Mesenchymal stem cell (in vitro differentiated cells and primary cell): ENCODE data around the gene TEAD1.

Experiments
- DNase-seq: peaks from one replicate; pipeline ENCODE4 v3.0.0-alpha.2; 2013
- H2AFZ ChIP-seq: one replicate; pipeline ENCODE4 v1.6.1; 2013; ENCODE audit warnings: low read depth, mild to moderate bottlenecking, control low read depth, inconsistent platforms, low read length, moderate library complexity
- H2AK5ac ChIP-seq: 2 replicates; pipeline ENCODE4 v1.6.1; 2013; ENCODE audit warnings: low read length, moderate library complexity, mild to moderate bottlenecking, inconsistent platforms; ENCODE audit not compliant: severe bottlenecking
- H2BK120ac ChIP-seq: one replicate; pipeline ENCODE4 v1.6.1; 2013; ENCODE audit warnings: low read depth, mild to moderate bottlenecking, inconsistent platforms, low read length, moderate library complexity
- H2BK12ac ChIP-seq, 2 experiments: one replicate each; pipeline ENCODE4 v1.6.1; 2013; ENCODE audit warnings: inconsistent platforms in 2 of 2, low read length in 2 of 2, mild to moderate bottlenecking in 2 of 2, moderate library complexity in 2 of 2, control low read depth in 1 of 2
- H2BK15ac ChIP-seq: one replicate; pipeline ENCODE4 v1.6.1; 2013; ENCODE audit warnings: mild to moderate bottlenecking, low read depth, inconsistent platforms; ENCODE audit not compliant: poor library complexity, severe bottlenecking
- H2BK5ac ChIP-seq: 2 replicates; pipeline ENCODE4 v1.6.1; 2013; ENCODE audit warnings: low read depth, mild to moderate bottlenecking, low read length, control low read depth, inconsistent platforms; ENCODE audit not compliant: poor library complexity, severe bottlenecking
- H3K14ac ChIP-seq, 2 experiments: one replicate each; pipeline ENCODE4 v1.6.1; 2013; ENCODE audit warnings: inconsistent platforms in 2 of 2, low read length in 2 of 2, control low read depth in 1 of 2, mild to moderate bottlenecking in 1 of 2, moderate library complexity in 1 of 2
- H3K18ac ChIP-seq, 2 experiments: one replicate each; pipeline ENCODE4 v1.6.1; 2013; ENCODE audit warnings: inconsistent platforms in 2 of 2, low read length in 2 of 2, control low read depth in 1 of 2, low read depth in 1 of 2, mild to moderate bottlenecking in 1 of 2
- H3K23ac ChIP-seq, 2 experiments: one replicate each; pipeline ENCODE4 v1.6.1; 2013; ENCODE audit warnings: inconsistent platforms in 2 of 2, low read length in 2 of 2, mild to moderate bottlenecking in 2 of 2, moderate library complexity in 2 of 2, control low read depth in 1 of 2
- H3K27ac ChIP-seq: 2 replicates; pipeline ENCODE4 v1.5.1; 2013; ENCODE audit warnings: mild to moderate bottlenecking, moderate library complexity, low read length, control low read depth, inconsistent platforms; ENCODE audit not compliant: poor library complexity, severe bottlenecking
- H3K27me3 ChIP-seq, 2 experiments: 2 replicates each; pipeline versions ENCODE4 v1.6.1 to v1.7.0; 2013; ENCODE audit warnings: low read length in 2 of 2, mild to moderate bottlenecking in 2 of 2, moderate library complexity in 2 of 2, control low read depth in 1 of 2, inconsistent platforms in 1 of 2; ENCODE audit not compliant: control insufficient read depth in 1 of 2, insufficient read depth in 1 of 2
- H3K36me3 ChIP-seq, 2 experiments: 2 replicates each; pipeline versions ENCODE4 v1.6.1 to v1.7.0; 2013; ENCODE audit warnings: low read length in 2 of 2, control low read depth in 1 of 2, inconsistent platforms in 1 of 2, low read depth in 1 of 2, mild to moderate bottlenecking in 1 of 2; ENCODE audit not compliant: insufficient read depth in 2 of 2, control insufficient read depth in 1 of 2
- H3K4ac ChIP-seq, 2 experiments: one replicate each; pipeline ENCODE4 v1.6.1; 2013; ENCODE audit warnings: inconsistent platforms in 2 of 2, low read length in 2 of 2, mild to moderate bottlenecking in 2 of 2, moderate library complexity in 2 of 2, control low read depth in 1 of 2, low read depth in 1 of 2
- H3K4me1 ChIP-seq: 2 replicates; pipeline ENCODE4 v1.6.1; 2013; ENCODE audit warnings: low read depth, low read length, control low read depth; ENCODE audit not compliant: control insufficient read depth, insufficient read depth
- H3K4me2 ChIP-seq: 2 replicates; pipeline ENCODE4 v1.6.1; 2013; ENCODE audit warnings: low read length, mild to moderate bottlenecking, inconsistent platforms; ENCODE audit not compliant: poor library complexity, severe bottlenecking
- H3K4me3 ChIP-seq, 2 experiments: 2 replicates each; pipeline versions ENCODE4 v1.5.1 to v1.7.0; 2013; ENCODE audit warnings: low read length in 2 of 2, mild to moderate bottlenecking in 2 of 2, control low read depth in 1 of 2, low read depth in 1 of 2; ENCODE audit not compliant: insufficient read depth in 1 of 2
- H3K79me1 ChIP-seq: replicated peaks from 2 replicates; pipeline ENCODE4 v1.6.1; 2013; ENCODE audit warnings: mild to moderate bottlenecking, control low read depth, low read length, inconsistent platforms; ENCODE audit not compliant: poor library complexity, severe bottlenecking
- H3K9ac ChIP-seq: 2 replicates; pipeline ENCODE4 v1.7.0; 2013; ENCODE audit warnings: mild to moderate bottlenecking, low read length, moderate library complexity
- H3K9me3 ChIP-seq: 2 replicates; pipeline ENCODE4 v1.7.0; 2013; ENCODE audit warnings: mild to moderate bottlenecking, low read length; ENCODE audit not compliant: control insufficient read depth
- H4K8ac ChIP-seq: one replicate; pipeline ENCODE4 v1.6.1; 2013; ENCODE audit warnings: inconsistent platforms, mild to moderate bottlenecking, low read length, moderate library complexity
- H4K91ac ChIP-seq: one replicate; pipeline ENCODE4 v1.6.1; 2013; ENCODE audit warnings: mild to moderate bottlenecking, low read length, inconsistent platforms
- WGBS: methylation state at CpG from one replicate; pipeline ENCODE4 v1.1.7; 2013; ENCODE audit warnings: mixed read lengths; 5-methylcytosine and 5-hydroxymethylcytosine counted together

TEAD1 gene

DNA sequence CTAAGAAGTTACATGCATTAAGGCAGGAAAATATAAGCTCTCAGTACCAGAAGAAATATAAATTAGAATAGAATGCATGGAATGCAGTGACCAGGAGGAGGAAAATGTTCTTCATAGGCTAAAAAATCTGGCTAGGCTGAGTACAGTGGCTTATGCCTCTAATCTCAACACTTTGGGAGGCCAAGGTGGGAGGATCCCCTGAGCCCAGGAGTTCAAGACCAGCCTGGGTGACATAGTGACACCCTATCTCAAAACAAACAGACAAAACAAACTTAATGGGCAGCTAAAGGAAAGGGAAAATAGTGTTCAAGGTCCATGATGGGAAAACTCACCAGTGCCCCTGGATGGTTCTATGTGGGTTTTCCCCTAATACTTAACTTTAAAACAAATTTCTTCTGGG lies 256.6 kb downstream of the TEAD1 start:
- Histone ChIP-seq H3K27ac (no peak overlapping the region), H4K91ac (no peak overlapping the region), H2AK5ac (no peak overlapping the region), H4K8ac (no peak overlapping the region), H3K9me3 (no peaks in the 10 kb centered on the region), H3K23ac (no peak overlapping the region), H3K79me1 (peaks cover 11% of the 10 kb centered on the region), H2BK120ac (no peak overlapping the region), H3K4me3 (no peak overlapping the region), H3K4me2 (no peak overlapping the region), H2BK5ac (no peak overlapping the region), H3K27me3 (no peaks in the 10 kb centered on the region), H2AFZ (no peak overlapping the region), H3K4me1 (no peaks in the 10 kb centered on the region), H3K14ac (no peak overlapping the region), H3K9ac (no peak overlapping the region), H3K4ac (no peak overlapping the region), H3K18ac (no peak overlapping the region), H2BK15ac (no peak overlapping the region), H2BK12ac (no peak overlapping the region), H3K36me3 (peaks cover 8 to 64% of the 10 kb centered on the region in 2 experiments)
- DNase-seq: no peak

DNA sequence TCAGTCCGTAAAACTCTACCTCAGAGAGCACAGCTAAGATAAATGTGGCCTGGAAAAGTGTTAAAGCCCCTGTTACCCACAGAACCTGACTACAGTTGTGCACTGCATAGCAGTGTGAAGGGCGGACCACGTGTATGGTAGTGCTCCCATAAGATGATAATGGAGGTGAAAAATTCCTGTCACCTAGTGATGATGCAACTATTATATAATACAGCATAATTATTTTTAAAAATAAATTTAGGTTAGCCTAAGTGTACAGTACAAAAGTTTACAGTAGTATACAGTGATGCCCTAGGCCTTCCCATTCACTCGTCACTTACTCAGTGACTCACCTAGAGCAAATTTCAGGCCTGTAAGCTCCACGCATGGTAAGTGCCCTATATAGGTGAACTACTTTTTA lies 258.3 kb downstream of the TEAD1 start:
- Histone ChIP-seq H2BK15ac (no peak overlapping the region), H3K27me3 (no peaks in the 10 kb centered on the region), H2AFZ (no peak overlapping the region), H3K4me3 (no peak overlapping the region), H3K79me1 (peaks cover 8% of the 10 kb centered on the region), H4K91ac (no peak overlapping the region), H2BK12ac (no peak overlapping the region), H3K36me3 (peaks cover 8 to 67% of the 10 kb centered on the region in 2 experiments), H3K18ac (no peak overlapping the region), H3K9ac (no peak overlapping the region), H3K27ac (no peak overlapping the region), H2AK5ac (no peak overlapping the region), H3K4me2 (no peak overlapping the region), H4K8ac (no peak overlapping the region), H3K4ac (no peak overlapping the region), H2BK120ac (no peak overlapping the region), H3K23ac (no peak overlapping the region), H3K9me3 (no peaks in the 10 kb centered on the region), H3K14ac (no peak overlapping the region), H3K4me1 (no peaks in the 10 kb centered on the region), H2BK5ac (no peak overlapping the region)
- 100% methylated on average over 1 of the region's 5 CpGs for WGBS
- no peak for DNase-seq

DNA sequence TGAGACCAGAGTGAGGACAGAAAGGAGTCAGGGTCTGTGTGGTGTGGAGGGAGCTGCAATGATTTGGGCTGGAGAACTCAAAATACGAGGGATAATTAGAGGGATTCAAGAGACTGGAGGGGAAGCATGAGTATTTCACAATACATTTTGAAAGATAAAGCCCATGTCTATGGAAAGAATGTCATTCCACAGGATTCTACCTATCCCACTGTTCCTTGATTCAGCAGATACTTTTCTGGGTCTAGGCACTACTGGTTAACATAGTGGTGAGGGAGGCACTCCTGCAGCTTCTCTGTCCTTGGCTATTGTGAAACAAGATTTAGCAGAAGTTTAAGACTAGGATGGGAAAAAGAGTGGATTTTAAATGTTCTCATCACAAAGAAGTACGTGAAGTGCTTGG lies 262.0 kb downstream of the TEAD1 start:
- Histone ChIP-seq H3K27ac (no peak overlapping the region), H2AFZ (no peak overlapping the region), H3K4me1 (no peaks in the 10 kb centered on the region), H3K23ac (no peak overlapping the region), H2BK12ac (no peak overlapping the region), H2BK5ac (no peak overlapping the region), H3K4me3 (no peak overlapping the region), H3K79me1 (peaks cover 6% of the 10 kb centered on the region), H2AK5ac (no peak overlapping the region), H2BK15ac (no peak overlapping the region), H3K36me3 (peaks cover 22 to 90% of the 10 kb centered on the region in 2 experiments), H3K9me3 (no peaks in the 10 kb centered on the region), H3K9ac (no peak overlapping the region), H3K4ac (no peak overlapping the region), H2BK120ac (no peak overlapping the region), H4K8ac (no peak overlapping the region), H3K4me2 (no peak overlapping the region), H3K18ac (no peak overlapping the region), H3K27me3 (no peaks in the 10 kb centered on the region), H3K14ac (no peak overlapping the region), H4K91ac (no peak overlapping the region)
- DNase-seq: no peak
- no CpG with 5 or more reads among the region's 2 CpGs for WGBS

DNA sequence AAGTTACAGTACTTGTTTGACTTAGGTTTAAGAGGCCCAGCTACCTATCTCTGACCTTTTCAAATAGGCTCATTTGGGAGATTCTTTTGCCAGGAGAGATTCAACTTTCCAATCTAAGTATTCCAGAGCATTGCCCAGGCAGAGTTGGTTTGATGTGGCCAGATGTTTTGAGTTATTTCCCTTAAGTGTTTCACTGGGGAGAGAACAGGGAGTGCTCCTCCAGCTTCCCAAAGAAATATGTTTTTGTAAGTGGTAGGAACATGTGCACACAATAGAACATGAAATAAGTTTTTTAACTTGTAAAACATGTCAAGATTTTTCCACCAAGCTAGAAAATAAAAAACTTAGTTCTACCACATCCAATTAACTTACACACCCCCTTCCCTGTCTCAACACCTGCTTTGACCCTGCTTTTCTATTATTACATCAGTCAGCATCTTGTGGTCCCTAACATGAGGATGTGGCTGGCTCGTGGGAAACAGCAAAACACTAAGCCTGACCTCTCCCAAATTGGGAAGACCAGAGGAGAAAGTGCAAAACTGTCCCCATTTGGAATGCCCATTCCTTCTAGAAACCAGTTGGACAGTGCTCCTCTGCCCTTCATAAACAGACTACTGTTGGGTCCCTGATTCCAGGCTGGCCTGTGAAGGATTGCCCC lies 264.5 kb downstream of the TEAD1 start:
- Histone ChIP-seq H3K4me2 (no peak overlapping the region), H2BK5ac (no peak overlapping the region), H3K23ac (no peak overlapping the region), H3K18ac (no peak overlapping the region), H3K27me3 (no peaks in the 10 kb centered on the region), H4K91ac (no peak overlapping the region), H2BK15ac (no peak overlapping the region), H4K8ac (no peak overlapping the region), H2AFZ (no peak overlapping the region), H3K9ac (no peak overlapping the region), H3K4me3 (no peak overlapping the region), H2BK12ac (no peak overlapping the region), H2BK120ac (no peak overlapping the region), H2AK5ac (no peak overlapping the region), H3K4ac (no peak overlapping the region), H3K14ac (no peak overlapping the region), H3K36me3 (peaks cover 27 to 91% of the 10 kb centered on the region in 2 experiments), H3K27ac (no peak overlapping the region), H3K79me1 (peaks cover 6% of the 10 kb centered on the region), H3K4me1 (peaks cover 2% of the 10 kb centered on the region), H3K9me3 (no peaks in the 10 kb centered on the region)
- WGBS: 94% methylated on average over 1 of the region's 1 CpG
- DNase-seq: no peak
